Measurements from ENCODE around the gene TPD52L3.

Gene TPD52L3

DNA sequence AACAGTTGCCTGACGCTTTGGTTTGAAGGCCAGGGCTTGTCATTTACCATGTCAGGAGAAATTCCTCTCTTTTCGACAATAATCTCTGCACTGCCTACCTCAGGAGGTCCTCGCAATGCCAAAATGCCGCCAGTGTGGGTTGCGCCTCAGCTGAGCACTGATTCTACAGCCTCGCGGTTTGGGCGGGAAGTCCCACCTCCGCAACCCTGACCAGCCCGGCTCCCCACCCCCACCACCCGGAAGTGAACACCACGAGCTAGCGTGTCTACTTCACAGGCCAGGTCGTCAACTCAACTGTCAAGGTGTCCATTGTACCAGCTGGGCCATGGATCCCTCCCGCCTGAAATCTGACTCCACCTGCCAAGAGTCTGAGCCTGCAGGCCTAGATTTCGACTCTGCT lies at the start of gene TPD52L3:
TPD52L3 (plus strand) TSS at position 273 of the 400 bp plus-strand sequence. CDS start 221 bp downstream, outside the sequence.
- ChIA-PET POLR2A (no interaction called here), CTCF (interaction anchor here (1.2 kb wide), 1 partner anchor 12 kb away, joined by 3 read pairs; no protein-coding TSS in a partner anchor)
- DNase-seq (ENCODE audit: extremely low spot score), result no peak
- TF ChIP-seq, protein P1, sequence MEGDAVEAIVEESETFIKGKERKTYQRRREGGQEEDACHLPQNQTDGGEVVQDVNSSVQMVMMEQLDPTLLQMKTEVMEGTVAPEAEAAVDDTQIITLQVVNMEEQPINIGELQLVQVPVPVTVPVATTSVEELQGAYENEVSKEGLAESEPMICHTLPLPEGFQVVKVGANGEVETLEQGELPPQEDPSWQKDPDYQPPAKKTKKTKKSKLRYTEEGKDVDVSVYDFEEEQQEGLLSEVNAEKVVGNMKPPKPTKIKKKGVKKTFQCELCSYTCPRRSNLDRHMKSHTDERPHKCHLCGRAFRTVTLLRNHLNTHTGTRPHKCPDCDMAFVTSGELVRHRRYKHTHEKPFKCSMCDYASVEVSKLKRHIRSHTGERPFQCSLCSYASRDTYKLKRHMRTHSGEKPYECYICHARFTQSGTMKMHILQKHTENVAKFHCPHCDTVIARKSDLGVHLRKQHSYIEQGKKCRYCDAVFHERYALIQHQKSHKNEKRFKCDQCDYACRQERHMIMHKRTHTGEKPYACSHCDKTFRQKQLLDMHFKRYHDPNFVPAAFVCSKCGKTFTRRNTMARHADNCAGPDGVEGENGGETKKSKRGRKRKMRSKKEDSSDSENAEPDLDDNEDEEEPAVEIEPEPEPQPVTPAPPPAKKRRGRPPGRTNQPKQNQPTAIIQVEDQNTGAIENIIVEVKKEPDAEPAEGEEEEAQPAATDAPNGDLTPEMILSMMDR (IDR thresholded peaks at IDR 0.05; ENCODE audit: control extremely low read depth, extremely low read depth, low read depth, missing control alignments), result no peak

DNA sequence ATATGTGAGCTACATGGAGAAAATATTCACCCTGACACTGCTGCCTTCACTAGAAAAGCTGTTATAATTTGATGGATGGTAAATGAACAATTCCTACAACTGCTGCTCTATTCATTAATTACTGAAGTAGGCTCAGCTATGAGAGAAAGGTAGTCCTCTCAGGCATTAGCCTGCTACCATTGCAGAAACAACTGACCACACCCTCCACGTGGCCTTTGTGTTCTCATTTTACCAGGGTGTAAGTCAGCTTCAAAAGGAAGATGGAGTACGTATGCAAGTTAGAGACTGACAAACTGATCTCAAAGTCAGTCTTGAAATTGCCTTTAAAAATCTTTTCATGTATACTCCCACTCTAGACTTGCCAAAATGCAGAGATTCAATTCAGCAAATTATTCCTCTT lies 26.3 kb upstream of the TPD52L3 start:
- ChIA-PET POLR2A (no interaction called here), CTCF (interaction anchor here (1.2 kb wide), 1 partner anchor 248 kb away, joined by 5 read pairs; no protein-coding TSS in a partner anchor)
- DNase-seq (ENCODE audit: extremely low spot score), result no peak
- TF ChIP-seq, protein P1 (IDR thresholded peaks at IDR 0.05; ENCODE audit: control extremely low read depth, extremely low read depth, low read depth, missing control alignments), result no peak

DNA sequence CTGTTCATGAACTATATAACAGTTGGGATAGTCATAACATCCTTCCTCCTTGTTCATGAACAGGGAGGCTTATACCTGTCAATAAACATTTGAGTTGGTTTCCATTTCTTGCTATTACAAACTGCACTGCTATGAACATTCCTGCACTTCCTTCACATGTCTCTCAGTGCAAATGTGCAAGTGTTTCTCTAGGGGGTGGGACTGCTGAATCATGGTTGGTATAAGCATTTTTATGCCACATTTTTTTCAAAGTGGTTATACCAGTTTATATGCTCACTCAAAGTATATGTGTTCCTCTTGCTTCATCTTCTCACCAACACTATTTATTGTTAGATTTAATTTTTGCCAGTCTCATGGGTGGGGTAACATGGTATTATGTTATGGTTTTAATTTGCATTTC lies 25.8 kb upstream of the TPD52L3 start:
- TF ChIP-seq, protein P1 (IDR thresholded peaks at IDR 0.05; ENCODE audit: control extremely low read depth, extremely low read depth, low read depth, missing control alignments), result no peak
- DNase-seq (ENCODE audit: extremely low spot score), result no peak
- POLR2A ChIA-PET, result no interaction called here
- CTCF ChIA-PET, result interaction anchor here (1.2 kb wide), 1 partner anchor 248 kb away, joined by 5 read pairs; no protein-coding TSS in a partner anchor

DNA sequence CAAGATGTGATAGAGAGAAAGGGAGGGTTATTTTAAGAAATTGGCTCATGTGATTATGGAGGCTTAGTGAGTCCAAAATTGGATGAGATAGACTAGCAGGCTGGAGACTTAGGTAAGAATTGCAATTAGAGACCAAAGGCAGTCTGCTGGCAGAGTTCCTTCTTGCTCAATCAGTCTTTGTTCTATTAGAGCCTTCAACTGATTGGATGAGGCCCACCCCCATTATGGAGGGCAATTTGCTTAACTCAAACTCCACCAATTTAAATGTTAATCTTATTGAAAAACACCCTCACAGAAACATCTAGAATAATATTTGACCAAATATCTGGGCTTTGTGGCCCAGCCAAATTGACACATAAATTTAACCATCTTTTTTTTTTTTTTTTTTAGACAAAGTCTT lies 23.9 kb upstream of the TPD52L3 start:
- DNase-seq (ENCODE audit: extremely low spot score), result no peak
- ChIA-PET POLR2A (no interaction called here), CTCF (interaction anchor here (0.8 to 4.5 kb wide), 5 partner anchors 12 to 418 kb away, joined by 4 to 43 read pairs (median 8); no protein-coding TSS in a partner anchor)
- TF ChIP-seq, protein P1 (IDR thresholded peaks at IDR 0.05; ENCODE audit: control extremely low read depth, extremely low read depth, low read depth, missing control alignments), result no peak

DNA sequence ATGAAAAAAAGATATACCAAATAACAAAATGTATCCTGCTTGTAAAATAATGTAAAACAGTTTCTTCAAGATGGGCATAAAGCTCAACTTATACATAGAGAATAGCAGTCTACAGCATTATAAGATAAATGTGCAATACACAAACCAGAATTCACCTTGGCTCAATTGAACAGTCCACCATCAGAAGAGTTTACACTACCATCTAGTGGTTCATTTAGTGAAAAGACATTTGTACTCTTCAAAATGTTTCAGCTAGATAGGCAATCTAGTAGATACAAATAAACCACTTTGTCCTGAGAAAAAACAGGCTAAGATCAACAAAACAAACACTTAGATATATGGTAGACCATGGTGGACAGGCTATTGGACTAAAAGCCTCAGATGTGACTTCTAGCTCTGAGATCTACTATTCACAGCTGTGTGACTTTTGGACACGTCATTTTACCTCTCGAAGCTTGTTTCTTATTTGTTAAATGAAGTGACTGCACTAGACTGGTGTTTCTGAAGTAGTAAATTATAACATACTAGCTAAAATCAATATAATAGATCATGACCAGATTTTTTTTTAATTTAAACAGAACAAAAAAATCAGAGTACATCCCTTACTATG lies 22.1 kb upstream of the TPD52L3 start:
- TF ChIP-seq, protein P1 (IDR thresholded peaks at IDR 0.05; ENCODE audit: control extremely low read depth, extremely low read depth, low read depth, missing control alignments), result peak; percentile 50
- CTCF ChIA-PET, result interaction anchor here (0.6 to 4.5 kb wide), 44 partner anchors 11 to 474 kb away, joined by 3 to 48 read pairs (median 4); partner anchors contain the start of genes ERMP1 and RANBP6
- POLR2A ChIA-PET, result no interaction called here
- DNase-seq (ENCODE audit: extremely low spot score), result peak; percentile 42

GRCh38 chr9:6307551-6308096 lies 20.6 kb upstream of the TPD52L3 start:
- no peak for DNase-seq (ENCODE audit: extremely low spot score)
- POLR2A ChIA-PET, result interaction anchor here (0.6 kb wide), 1 partner anchor 447 kb away, joined by 3 read pairs; no protein-coding TSS in a partner anchor
- CTCF ChIA-PET, result interaction anchor here (1.2 to 4.5 kb wide), 8 partner anchors 9 to 421 kb away, joined by 3 to 48 read pairs (median 12); no protein-coding TSS in a partner anchor
- TF ChIP-seq, protein P1 (IDR thresholded peaks at IDR 0.05; ENCODE audit: control extremely low read depth, extremely low read depth, low read depth, missing control alignments), result no peak
